GM19372 (cell line): ENCODE data around the gene RANBP3.
"Not testable (repeated sequence)": the region's sequence is repeated elsewhere in the genome, so short reads cannot be mapped to it uniquely, and the experiment has no call there.

ENCODE experiments used
- ATAC-seq: cut with Tn5 transposase; IDR thresholded peaks from one replicate; pipeline ENCODE4 v1.9.1; 2021; ENCODE audit warnings: mild to moderate bottlenecking, low read depth, moderate library complexity; ENCODE audit not compliant: unreplicated experiment

The RANBP3 gene

GRCh38 chr19:5893907-5894703 is 83.8 kb downstream of the RANBP3 start:
- ATAC-seq, result no peak

DNA sequence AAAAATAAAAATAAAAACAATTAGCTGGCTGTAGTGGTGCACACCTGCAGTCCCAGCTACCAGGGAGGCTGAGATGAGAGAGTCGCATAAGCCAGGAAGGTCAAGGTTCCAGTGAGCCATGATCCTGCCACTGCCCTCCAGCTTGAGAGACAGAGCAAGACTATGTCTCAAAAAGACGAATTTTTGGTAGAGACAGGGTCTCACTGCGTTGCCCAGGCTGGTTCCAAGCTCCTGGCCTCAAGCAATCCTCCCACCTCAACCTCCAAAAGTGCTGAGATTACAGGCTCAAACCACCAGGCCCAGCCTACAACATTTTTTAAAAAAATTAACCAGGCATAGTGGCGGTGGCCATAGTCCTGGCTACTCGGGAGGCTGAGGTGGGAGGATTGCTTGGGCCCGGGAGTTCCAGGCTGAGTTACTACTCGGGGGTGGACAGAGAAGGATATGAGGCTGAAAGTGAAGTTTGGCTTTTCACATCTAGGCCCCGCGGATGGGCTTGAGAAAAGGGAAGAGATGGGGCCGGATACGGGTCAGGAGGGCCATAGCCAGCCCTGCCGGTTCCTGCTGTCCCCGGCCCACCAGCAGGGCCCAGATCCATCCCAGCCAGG is 84.5 kb downstream of the RANBP3 start:
- no peak for ATAC-seq

DNA sequence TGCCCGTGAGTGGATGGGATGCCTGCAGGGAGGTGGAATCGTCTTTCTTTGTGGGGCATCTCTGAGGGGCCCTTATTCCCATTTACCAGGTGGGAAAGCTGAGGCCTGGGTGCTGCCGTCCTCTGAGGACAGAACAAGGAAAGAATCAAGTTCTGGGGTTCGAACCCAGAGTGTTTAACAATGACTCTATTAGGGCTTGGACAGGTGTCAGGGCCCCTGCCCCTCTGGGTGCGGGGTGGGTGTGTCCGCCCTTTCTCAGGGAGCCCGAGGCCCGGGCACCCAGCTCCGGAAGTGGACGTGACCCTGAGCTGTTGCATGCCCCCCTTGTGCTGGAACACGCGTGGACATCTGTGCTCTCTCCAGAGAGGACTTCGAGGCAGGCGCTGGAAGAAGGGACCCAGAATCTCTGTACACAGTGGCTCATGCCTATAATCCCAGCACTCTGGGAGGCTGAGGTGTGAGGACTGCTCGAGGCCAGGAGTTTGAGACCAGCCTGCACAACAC is 85.1 kb downstream of the RANBP3 start:
- no peak for ATAC-seq

GRCh38 chr19:5891938-5892771 is 85.8 kb downstream of the RANBP3 start:
- ATAC-seq, result no peak

DNA sequence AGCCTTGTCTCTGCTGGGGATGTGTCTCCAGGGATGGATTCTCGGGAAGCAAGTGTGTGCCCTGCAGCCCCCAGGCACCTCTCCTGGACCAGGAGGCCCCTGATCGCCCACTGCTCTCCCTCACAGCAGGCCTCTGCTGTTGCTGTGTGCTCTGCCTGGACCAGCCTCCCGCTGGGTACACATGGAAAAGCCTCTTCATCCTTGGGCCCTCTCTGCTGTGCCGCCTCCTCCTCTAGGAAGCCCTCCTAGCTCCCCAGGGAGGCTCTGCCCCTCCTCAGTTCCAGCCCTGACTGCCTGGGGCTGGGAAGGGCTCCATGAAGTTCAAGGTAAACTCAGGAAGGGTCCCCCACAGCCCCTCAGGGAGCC is 86.4 kb downstream of the RANBP3 start:
- ATAC-seq, result no peak

DNA sequence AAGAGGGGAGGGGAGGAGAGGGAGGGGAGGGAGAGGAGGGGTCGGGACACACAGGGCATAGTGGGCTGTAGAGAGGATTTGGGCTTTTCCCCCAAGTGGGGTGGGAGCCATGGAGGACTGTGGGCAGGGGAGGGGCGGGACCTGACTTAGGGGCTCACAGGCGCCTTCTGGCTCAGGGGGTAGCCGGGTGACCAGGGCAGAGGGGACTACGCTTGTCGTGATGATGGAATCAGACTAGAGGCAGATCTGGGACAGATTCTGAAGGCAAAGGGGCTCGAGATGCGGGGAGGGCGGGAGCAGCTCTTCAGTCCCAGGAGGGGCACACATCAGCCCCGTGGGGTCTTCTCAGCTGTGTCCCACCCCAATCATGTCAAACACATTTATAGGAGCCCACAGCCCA is 87.8 kb downstream of the RANBP3 start:
- ATAC-seq, result no peak

GRCh38 chr19:5889288-5889971 is 88.5 kb downstream of the RANBP3 start:
- no peak for ATAC-seq

GRCh38 chr19:5884065-5884811 is 93.7 kb downstream of the RANBP3 start:
- ATAC-seq, result not testable (repeated sequence)

- not testable (repeated sequence) for ATAC-seq
Measured at GRCh38 chr19:5883157-5883873, 94.6 kb downstream of the RANBP3 start.

- ATAC-seq, result no peak
Measured at GRCh38 chr19:5882421-5882968, 95.4 kb downstream of the RANBP3 start.

DNA sequence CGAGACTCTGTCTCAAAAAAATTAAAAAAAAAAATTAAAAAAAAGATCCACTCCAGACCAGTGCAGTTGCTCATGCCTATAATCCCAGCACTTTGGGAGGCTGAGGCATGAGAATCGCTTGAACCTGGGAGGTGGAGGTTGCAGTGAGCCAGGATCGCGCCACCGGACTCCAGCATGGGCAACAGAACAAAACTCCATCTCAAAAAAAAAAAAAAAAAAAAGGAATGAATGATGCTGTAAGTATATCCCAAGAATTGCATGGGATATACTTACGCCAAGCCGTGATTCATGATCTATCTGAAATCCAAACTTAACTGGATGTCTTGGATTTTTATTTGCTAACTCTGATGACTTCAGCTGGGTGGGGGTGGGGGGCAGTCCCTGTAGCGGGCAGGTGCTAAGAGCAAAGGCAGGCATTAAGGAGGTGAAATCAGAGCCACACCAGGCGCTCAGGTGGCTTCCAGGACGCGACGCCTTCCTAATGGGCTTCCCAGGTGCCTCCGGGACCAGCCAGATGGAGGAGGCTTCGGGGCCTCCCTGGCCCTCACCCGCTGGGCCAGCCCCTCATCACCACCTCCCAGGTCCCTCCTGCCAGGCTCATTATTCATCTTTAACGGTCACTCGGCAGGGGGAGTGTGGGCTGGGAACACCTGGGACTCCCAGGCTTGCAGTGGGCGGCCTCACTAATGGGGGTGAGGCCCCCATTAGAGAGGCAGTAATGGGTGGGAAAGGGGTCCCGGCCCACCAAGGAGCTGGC is 96.2 kb downstream of the RANBP3 start:
- no peak for ATAC-seq

GRCh38 chr19:5880604-5881078 is 97.3 kb downstream of the RANBP3 start:
- ATAC-seq, result no peak

- no peak for ATAC-seq
Measured at GRCh38 chr19:5880196-5880595, 97.7 kb downstream of the RANBP3 start.

DNA sequence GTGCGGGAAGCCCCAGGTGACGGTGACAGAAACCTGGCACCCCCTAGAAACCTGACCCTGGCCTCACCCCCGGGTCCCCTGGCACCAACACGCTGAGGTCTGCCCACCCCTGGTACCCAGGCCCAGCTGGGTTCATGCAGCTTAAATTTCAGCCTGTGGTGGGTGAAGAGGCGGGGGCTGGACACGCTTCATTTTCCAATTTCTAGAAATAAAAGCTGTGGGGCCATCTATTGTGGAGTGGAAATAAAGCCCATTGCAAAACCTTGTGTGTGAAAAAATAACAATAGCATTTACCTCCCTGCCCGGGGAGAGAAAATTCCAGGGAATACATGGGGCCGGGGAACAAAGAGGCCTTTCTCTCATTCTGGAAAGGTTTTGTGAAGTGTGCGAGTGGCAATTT is 100.1 kb downstream of the RANBP3 start:
- ATAC-seq, result no peak

DNA sequence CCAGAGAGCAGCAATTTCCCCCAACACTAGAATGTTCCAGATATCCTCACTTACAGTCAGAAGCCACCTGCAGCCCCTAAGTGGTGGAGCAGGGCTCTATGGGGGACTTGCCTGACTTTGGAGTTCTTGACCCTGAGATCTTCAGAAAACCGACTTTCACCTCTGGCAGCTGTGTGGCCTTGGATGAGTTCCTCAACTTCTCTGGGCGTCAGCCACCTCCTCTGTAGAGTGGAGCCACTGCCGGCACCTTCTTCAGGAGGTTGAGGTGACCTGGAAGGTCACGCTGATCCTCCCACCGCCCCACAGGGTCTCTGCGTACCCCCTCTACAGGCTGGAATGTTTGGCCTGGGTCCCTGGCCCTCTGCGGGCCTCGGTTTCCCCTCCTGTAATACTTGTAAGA is 100.5 kb downstream of the RANBP3 start:
- ATAC-seq, result no peak

DNA sequence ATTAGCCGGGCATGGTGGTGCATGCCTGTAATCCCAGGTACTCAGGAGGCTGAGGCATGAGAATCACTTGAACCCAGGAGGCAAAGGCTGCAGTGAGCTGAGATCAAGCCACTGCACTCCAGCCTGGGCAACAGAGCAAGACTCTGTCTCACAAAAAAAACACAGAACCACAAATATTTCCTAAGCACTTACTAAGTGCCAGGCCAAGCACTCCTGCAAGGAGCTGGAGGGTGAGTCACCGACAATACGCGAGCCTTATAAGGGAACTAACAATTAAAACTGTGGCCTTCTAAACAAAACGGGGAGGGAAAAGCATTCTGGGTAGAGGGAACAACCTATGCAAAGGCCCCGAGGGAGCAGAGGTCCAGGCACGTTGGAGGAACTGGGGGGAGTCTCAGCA is 103.4 kb downstream of the RANBP3 start:
- ATAC-seq, result not testable (repeated sequence)

DNA sequence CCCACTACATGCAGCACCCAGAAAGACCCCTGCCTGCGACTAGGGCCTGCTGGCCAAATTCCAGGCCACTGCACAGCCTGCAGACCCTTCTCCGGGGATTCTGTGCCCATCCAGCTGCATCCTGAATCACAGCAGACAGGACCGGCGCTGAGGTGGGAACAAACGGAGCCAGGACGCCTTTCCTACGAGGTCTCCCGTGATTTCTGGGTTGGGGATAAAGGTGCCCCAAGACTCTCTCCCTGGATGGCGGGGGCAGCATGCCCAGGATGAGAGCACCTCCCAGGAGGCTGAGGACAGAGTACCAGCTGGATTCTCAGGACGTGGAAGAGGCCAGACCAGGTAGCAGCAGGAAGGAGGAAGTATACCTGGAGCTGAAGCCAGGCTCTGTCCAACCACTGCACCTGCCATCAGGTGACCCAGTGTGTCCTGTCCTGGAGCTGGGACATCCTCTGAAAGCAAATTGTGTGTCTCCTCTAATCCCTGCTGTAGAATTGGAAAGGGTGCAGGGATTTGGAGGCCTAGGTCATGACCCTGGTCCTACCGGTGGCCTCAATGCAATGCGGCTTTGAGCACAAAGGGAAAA is 104.2 kb downstream of the RANBP3 start:
- ATAC-seq, result no peak

DNA sequence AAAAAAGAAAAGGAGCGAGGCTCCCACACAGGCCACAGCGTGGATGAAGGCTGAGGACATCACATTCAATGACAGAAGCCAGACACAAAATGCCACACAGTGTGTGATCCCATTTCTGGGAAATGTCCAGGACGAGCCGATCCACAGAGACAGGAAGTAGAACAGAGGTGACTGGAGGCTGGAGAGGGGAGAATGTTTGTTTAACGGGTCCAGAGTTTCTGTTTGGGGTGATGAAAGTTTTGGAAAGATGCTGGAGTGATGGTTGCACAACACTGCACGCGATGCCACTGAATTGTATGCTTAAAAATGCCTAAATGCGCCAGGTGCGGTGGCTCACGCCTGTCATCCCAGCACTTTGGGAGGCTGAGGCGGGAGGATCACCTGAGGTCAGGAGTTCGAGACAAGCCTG is 107.0 kb downstream of the RANBP3 start:
- ATAC-seq, result no peak
